GM12892 (cell line): ENCODE results near the gene KRT222. TPM values are rescaled to one million over a fixed set of nuclear protein-coding genes. Genes with fewer than 3 reads are reported as not detected.

Source experiments
- DNase-seq: peaks from one replicate; pipeline ENCODE4 v3.0.0; 2011; ENCODE audit not compliant: insufficient read length
- FAIRE-seq: peaks from 2 replicates; lab custom pipeline; 2011; peaks lifted over from hg19 to GRCh38; lab: Jason Lieb, UNC
- POLR2A ChIP-seq: IDR thresholded peaks from 2 replicates; pipeline ENCODE4 v1.6.1; 2011; ENCODE audit warnings: low read depth, low read length, control low read depth
- POLR2AphosphoS5 ChIP-seq: IDR thresholded peaks from 2 replicates; pipeline ENCODE4 v1.6.1; 2011; ENCODE audit warnings: low read depth, low read length, control low read depth
- TAF1 ChIP-seq: IDR thresholded peaks from 2 replicates; pipeline ENCODE4 v1.6.1; 2011; ENCODE audit warnings: low read depth, mild to moderate bottlenecking, control low read depth, low read length, borderline replicate concordance
- polyA plus RNA-seq: library from polyadenylated mRNA; unstranded; fragments of >200 nt; gene quantifications from one replicate; pipeline ENCODE4 v1.2.1, GENCODE V29; 2012; ENCODE audit warnings: missing spikeins, inconsistent platforms; ENCODE audit not compliant: missing spikeins

KRT222 gene
- polyA plus RNA-seq = not detected

DNA sequence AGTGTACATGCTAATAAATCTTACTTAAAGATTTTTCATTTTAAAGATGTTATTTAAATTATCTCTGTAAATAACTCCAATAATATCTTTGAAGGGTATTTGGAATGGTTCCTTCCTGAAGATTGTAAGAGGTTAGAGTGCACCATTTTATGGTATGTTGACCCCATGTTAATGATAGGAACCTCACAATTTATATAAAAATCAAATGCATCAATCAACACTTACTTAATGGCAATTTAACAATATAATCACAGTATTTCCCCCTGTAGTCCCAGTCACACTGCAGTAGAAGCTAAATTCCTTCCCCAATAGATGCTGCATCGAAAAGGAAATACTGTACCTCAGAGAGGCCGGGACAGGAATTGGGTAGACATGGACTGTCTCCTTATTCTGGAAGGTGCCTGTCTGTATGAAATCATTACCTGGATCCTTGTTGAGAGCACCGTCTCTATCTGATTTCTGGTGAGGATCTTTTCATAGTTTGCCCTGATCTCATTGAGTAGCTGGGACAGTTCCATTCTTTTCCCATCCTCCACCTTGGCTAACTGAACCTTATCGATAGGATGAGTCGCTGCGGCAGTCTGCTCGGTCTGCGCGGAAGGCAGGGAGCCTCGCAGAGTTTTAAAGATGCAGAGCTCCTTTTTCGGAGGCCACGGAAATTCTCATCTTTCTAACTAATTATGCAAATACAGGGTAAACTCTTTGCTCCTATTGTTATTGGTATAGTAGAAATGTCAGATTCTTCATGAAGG, at the start of gene KRT222:
Gene KRT222, minus strand, starts transcription at position 596 of the 752 bp plus-strand sequence. Its CDS starts 78 bp downstream, at position 518.
- DNase-seq (no peak), FAIRE-seq (peak; percentile 42)
- no peak for TF ChIP-seq TAF1
- no peak for TF ChIP-seq POLR2A
- no peak for TF ChIP-seq POLR2AphosphoS5

DNA sequence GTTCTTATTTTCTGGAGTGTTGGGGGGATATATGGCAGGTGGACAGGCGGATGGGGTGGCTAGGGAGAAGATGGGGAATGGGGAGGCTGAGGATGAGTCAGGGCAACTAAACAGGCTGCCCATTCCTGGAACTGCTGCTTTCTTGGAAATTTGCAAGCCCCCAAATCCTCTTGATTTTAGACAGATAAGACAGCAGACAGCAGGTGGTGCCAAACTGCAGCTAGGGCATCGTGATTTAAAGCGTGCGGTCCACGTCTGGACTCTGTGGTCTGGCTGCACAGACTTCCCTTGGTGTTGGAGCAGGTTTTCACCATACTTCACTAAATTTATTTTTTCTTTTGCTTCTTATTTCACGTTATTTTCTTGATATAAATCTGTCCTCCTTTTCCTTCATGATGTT, 49.5 kb upstream of the KRT222 start:
- DNase-seq = no peak
- no peak for FAIRE-seq
- TF ChIP-seq POLR2AphosphoS5 = no peak
- TF ChIP-seq POLR2A = no peak
- no peak for TF ChIP-seq TAF1

DNA sequence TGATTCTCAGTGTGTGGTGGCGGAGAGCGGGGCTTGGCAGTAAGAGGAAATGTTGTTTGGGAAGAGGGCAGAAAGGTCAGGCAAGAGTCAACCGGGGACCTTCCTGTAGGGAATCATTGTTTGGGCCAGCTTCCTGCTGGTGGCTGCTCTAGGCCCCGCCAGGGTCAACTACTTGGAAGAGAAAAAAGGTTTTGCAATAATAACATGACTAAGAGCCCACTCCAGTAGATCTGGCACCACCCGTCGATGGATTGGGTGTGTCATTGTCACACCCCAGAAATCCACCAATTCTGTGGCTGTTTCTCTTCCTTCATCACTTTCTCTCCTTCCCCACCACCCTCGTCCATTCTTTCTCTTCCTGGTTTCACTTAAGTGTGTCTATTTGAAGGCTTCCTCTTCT, 42.8 kb upstream of the KRT222 start:
- DNase-seq = no peak
- TF ChIP-seq TAF1 (no peak), POLR2A (no peak), POLR2AphosphoS5 (no peak)
- no peak for FAIRE-seq

DNA sequence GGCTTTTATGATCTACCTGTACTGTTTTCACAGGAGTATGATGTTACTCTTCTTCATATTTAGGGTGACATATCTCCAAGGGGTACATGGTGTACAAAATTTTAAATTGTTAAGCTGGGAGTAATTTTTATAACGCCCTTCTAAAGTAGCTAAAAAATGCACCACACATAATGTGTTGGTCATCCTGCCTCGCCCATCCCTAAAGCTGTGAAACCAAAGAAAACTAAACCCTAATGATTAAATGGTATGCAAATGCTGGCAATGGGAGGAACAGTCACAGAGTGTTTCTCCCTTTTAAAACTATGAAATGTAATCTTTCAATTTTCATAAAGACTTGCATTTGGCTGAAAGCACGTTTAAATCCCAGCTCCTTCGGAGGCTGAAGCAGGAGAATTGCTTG, 40.6 kb upstream of the KRT222 start:
- FAIRE-seq = no peak
- DNase-seq = no peak
- TF ChIP-seq POLR2A = no peak
- TF ChIP-seq TAF1 = no peak
- TF ChIP-seq POLR2AphosphoS5 = no peak

DNA sequence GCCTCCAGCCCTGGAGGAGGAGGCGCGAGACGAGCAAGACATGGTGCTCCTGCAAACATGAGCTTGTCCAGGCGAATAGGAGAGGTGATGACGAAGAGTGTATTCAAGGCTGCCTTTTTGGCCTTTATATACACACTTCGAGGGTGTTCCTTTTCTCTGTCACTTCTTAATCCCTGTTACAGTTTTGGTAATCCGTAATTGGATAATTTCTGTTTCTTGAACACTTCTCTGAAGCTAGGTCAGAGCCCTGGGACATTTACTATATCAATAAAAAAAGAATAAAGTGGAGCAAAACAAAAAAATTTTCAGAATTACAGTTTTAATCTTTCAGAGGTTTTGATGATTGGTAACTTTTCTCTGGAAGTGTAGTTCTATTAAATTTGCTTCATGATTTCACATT, 38.7 kb upstream of the KRT222 start, which contains the start of gene KRT24:
Gene KRT24, minus strand, starts transcription at position 101 of the 400 bp plus-strand sequence. Its CDS starts 59 bp downstream, at position 42.
- FAIRE-seq = no peak
- no peak for TF ChIP-seq POLR2A
- no peak for TF ChIP-seq POLR2AphosphoS5
- no peak for TF ChIP-seq TAF1
- no peak for DNase-seq

DNA sequence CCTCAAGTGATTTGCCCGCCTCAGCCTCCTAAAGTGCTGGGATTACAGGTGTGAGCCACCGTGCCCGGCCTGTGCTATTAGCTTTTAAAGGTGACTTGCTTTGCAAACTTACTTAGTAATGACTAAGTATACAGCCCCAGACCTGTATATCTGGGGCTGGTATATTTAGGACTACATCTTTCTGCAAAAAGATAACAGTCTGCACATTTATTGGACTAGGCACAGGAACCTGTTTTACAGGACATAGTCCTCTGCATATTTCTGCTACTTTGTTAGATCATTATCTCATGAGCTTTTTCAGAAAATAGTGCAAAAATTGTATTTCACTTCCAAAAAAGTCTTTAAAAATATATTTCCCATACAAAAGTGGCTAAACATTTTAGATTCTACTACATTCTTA, 37.3 kb upstream of the KRT222 start:
- FAIRE-seq (no peak), DNase-seq (no peak)
- no peak for TF ChIP-seq TAF1
- TF ChIP-seq POLR2A = no peak
- TF ChIP-seq POLR2AphosphoS5 = no peak

DNA sequence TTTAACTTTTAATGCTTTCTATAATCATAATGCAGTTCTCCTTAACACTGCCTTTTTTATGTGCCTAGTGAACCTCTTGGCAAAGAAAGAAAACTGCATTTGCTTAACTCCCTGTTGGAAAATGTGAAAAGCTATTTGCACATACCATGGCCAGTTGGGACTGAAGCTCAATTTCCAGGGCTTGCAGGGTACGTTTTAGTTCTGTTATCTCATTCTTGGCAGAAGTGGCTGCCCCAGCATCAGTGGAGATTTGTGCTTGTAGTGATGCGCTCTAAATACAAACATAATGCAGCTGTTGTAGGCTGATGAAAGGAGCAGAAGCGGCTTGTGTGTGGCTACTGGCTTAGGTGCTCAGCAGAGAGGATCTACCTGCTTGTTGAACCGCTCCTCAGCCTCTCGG, 34.9 kb upstream of the KRT222 start:
- TF ChIP-seq POLR2AphosphoS5 (no peak), POLR2A (no peak), TAF1 (no peak)
- DNase-seq (no peak), FAIRE-seq (no peak)

DNA sequence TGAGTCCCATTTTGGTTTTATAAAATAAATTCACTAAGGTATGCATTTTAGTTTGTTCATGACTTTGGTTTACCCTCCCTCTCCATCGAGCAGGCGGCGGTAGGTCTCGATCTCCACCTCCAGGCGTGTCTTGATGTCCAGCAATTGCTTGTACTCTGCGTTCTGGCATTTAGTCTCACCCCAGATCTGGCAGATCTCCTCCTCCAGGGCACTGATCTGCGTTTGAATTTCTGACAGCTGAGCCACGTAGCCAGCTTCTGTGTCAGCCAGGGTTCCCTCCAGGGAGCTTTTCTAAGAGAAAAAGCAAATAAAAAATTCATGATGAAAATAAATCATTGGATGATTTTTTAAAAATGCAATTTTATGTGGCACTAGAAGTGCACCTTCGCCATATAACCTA, 34.4 kb upstream of the KRT222 start:
- TF ChIP-seq POLR2AphosphoS5 (no peak), POLR2A (no peak), TAF1 (no peak)
- no peak for DNase-seq
- FAIRE-seq = no peak

DNA sequence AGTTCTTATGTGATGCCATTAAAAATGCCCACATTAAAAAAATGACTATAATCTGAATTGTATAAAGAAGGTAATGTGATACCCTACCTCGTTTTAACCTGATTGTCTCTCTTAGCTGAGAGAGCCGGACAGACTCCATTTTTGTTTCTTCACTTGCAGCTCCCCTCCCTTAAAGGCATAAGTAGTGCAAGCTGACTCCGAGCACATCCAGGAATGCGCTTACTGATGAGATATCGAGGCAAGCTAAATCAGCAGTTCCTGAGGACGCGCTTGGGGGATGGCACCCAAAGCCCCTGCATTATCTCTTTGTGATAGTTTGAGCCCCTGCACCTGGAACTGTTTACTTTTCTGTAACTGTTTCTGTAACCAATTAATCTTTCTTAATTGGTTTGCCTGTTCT, 32.3 kb upstream of the KRT222 start:
- DNase-seq (no peak), FAIRE-seq (no peak)
- no peak for TF ChIP-seq POLR2A
- TF ChIP-seq TAF1 = no peak
- TF ChIP-seq POLR2AphosphoS5 = no peak

DNA sequence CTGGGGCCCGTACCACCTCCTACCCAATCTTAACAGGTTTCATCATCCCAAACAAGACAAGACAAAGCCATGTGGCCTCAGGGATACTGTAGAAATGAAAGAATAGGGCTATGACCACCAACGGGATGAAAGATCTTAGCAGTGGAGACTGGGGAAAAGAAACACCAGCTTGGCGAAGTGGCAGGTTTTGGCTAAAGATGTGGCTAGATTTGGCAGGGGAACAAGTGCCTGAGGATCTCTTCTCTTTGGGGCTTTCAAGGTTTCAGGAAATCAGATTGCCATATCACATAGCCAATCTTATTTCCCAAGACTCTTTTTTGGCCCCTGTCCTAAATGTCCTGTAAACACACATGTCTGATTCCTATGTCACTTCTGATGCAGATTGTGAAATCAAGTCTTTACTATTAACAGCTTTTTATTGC, 31.7 kb upstream of the KRT222 start:
- DNase-seq (no peak), FAIRE-seq (no peak)
- TF ChIP-seq POLR2A (no peak), POLR2AphosphoS5 (no peak), TAF1 (no peak)

DNA sequence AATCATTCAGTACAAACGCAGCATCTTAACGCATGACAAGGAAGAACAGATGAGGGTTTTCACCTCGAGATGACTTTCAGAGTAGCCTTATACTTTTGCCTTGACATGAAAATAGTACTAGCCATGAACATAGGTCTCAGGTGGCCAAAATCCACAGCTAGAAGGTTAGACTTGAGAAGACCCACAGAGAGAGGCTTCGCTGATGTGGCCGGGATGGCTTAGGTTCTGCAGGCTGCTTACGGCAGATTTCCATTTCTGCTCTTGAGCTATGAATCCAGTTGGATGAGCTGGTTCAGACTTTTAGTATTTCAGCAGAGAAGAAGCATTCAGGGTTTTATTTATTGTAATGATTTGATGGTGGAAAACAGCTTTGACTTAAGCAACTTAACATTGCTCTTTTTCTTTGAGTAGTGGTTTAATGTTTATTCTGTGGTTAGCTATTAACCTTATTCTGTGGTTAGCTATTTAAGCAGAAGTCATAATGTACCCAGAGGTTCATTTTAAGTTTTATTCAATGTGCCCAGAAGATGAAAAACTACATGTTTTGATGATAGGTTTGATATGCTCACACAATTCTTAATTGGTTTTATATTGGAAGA, 31.0 kb upstream of the KRT222 start:
- no peak for DNase-seq
- no peak for FAIRE-seq
- TF ChIP-seq TAF1 (no peak), POLR2AphosphoS5 (no peak), POLR2A (no peak)

DNA sequence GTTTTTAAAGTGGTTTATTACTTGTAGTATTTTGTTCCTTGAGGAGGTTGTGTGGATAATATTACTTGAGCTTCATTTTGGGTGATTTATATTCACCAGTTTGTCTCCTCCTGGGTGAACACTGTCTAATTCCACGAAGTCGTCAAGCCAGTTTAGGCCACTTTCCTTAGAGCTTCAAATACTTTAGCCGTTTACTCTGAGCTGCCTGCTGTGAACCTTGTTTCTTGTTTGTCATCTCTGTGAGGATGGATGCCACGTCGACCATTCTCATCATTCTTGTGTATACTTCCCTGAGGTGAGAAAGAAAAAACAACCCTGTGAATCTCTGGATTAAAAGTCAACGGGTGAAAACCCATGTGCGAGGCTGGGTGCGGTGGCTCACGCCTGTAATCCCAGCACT, 29.6 kb upstream of the KRT222 start:
- TF ChIP-seq POLR2AphosphoS5 = no peak
- TF ChIP-seq TAF1 = no peak
- no peak for TF ChIP-seq POLR2A
- DNase-seq (no peak), FAIRE-seq (no peak)

DNA sequence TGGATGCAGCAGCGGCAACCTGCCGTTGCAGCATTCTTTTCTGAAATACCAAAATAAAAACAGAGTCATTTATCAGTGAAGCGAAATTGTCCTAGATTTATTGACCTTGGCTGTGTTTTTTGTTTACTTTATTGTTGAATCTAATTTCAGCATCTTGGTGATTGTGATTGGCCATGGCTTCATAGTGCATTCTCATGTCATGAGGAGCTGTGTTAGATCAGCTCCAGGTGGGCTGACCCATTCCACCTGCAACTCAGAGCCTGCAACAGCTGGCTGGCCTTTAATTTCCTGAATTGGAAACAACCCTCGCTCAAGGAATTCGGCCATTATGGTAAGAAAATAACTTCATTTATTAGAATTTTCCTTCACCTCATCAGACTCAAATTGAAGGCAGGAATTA, 22.1 kb upstream of the KRT222 start:
- DNase-seq = no peak
- no peak for FAIRE-seq
- TF ChIP-seq POLR2AphosphoS5 (no peak), POLR2A (no peak), TAF1 (no peak)
